Stomach (tissue), 4 donors: ENCODE data around the gene MBD4.

Source experiments
- EP300 ChIP-seq: sonication (generic); formaldehyde crosslinking; IDR thresholded peaks from one replicate; pipeline ENCODE4 v1.6.1; 2017; ENCODE audit warnings: antibody characterized with exemption
- POLR2A ChIP-seq, 4 donors: fragments of 450-650 bp; IDR thresholded peaks; one replicate each; pipeline ENCODE4 v1.6.1; 2016; ENCODE audit warnings: antibody characterized with exemption in 4 of 4, control low read depth in 2 of 4, mild to moderate bottlenecking in 1 of 4, moderate library complexity in 1 of 4
- POLR2AphosphoS5 ChIP-seq, 3 donors: sonication (generic); formaldehyde crosslinking; IDR thresholded peaks; one replicate each; pipeline ENCODE4 v1.6.1; 2016; ENCODE audit warnings: antibody characterized with exemption in 3 of 3
- TF ChIP-seq, protein P1 (sequence below), 7 experiments: fragments of 450-650 bp in 4 of 7; fragments of 200-600 bp in 3 of 7; sonication (generic) in 3 of 7; IDR thresholded peaks; one replicate each; pipeline ENCODE4 v1.5.1; 2016 to 2019; ENCODE audit warnings: antibody characterized with exemption in 7 of 7, control low read depth in 2 of 7, mild to moderate bottlenecking in 1 of 7

DNA sequence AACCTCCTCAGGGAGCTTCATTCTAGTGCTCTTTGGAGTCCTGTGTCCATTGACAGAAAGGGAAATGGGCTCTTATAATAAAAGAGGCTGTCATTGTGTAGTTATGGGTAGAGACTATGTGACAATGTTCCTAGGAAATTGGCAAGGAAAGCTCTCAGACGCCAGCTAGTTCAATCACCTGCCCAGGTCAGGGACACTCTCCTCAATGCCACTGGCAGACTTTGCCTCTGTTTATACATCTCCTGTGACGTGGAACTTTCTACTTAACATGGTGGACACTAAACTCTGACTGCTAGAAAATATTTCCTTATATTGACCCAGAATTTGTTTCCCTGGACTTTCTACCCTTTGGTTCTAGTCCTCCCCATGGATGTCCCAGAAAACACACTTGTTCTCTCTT is 14.1 kb downstream of the MBD4 start:
- TF ChIP-seq, protein P1, sequence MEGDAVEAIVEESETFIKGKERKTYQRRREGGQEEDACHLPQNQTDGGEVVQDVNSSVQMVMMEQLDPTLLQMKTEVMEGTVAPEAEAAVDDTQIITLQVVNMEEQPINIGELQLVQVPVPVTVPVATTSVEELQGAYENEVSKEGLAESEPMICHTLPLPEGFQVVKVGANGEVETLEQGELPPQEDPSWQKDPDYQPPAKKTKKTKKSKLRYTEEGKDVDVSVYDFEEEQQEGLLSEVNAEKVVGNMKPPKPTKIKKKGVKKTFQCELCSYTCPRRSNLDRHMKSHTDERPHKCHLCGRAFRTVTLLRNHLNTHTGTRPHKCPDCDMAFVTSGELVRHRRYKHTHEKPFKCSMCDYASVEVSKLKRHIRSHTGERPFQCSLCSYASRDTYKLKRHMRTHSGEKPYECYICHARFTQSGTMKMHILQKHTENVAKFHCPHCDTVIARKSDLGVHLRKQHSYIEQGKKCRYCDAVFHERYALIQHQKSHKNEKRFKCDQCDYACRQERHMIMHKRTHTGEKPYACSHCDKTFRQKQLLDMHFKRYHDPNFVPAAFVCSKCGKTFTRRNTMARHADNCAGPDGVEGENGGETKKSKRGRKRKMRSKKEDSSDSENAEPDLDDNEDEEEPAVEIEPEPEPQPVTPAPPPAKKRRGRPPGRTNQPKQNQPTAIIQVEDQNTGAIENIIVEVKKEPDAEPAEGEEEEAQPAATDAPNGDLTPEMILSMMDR (IDR thresholded peaks at IDR 0.05): no peak
- TF ChIP-seq POLR2A (IDR thresholded peaks at IDR 0.05) (no peak), EP300 (no peak), POLR2AphosphoS5 (IDR thresholded peaks at IDR 0.05) (no peak)
